OCI-M1 (cell line): ENCODE measurements around the gene HORMAD1.
A peak's percentile ranks its signal among the peaks of the same experiment; 100 is the strongest.
"Not testable (repeated sequence)": the region's sequence is repeated elsewhere in the genome, so short reads cannot be mapped to it uniquely, and the experiment has no call there.

Experiments used
- DNase-seq: peaks from one replicate; lab custom pipeline; 2025; lab: John Stamatoyannopoulos, UW

HORMAD1 gene, protein sequence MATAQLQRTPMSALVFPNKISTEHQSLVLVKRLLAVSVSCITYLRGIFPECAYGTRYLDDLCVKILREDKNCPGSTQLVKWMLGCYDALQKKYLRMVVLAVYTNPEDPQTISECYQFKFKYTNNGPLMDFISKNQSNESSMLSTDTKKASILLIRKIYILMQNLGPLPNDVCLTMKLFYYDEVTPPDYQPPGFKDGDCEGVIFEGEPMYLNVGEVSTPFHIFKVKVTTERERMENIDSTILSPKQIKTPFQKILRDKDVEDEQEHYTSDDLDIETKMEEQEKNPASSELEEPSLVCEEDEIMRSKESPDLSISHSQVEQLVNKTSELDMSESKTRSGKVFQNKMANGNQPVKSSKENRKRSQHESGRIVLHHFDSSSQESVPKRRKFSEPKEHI

DNA sequence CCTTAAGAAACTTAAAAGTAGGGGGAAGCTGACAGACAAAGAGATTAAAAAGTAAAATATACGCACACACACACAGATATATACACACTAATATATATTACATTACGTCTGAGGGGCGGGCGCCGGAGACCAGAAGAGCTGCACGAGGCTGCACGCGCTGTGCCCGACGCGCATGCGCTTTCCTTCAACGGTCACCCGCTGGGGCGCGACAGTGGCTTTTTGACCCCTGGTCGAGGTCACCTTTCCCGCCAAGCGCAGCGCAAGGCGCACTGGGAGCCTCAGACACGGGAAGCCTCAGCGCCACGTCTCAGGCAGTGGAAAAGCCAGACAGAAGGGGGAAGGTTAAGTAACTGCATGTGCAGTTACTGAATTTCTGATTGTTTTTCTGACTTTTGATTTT lies at the start of gene HORMAD1:
Gene HORMAD1 (minus strand): TSS at position 193 of the 400 bp plus-strand sequence. CDS start 1,390 bp downstream, outside the sequence.
- DNase-seq: no peak

DNA sequence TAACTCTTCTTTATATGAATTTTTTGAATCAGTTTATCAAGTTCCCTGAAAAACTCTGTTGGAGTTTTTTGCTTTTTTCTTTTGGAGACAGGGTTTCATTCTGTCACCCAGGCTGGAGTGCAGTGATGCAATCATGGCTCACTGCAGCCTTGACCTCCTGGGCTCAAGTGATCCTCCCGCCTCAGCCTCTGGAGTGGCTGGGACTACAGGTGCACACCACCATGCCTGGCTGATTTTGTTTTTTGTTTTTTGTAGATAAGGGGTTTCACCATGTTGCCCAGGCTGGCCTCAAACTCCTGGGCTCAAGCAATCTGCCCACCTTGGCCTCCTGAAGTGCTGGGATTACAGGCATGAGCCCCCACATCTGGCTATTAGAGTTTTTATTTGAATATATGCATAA lies 47.0 kb upstream of the HORMAD1 start:
- DNase-seq: not testable (repeated sequence)

DNA sequence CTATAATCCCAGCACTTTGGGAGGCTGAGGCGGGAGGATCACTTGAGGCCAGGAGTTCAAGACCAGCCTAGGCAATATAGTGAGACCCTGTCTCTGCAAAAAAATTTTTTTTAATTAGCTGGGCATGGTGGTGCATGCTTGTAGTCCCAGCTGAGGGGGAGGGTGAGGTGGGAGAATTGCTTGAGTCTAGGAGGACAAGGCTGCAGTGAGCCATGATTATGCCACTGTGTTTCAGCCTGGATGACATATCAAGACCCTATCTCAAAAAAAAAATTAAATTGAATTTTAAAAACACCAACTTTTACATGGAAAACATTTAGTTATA lies 45.2 kb upstream of the HORMAD1 start:
- not testable (repeated sequence) for DNase-seq

DNA sequence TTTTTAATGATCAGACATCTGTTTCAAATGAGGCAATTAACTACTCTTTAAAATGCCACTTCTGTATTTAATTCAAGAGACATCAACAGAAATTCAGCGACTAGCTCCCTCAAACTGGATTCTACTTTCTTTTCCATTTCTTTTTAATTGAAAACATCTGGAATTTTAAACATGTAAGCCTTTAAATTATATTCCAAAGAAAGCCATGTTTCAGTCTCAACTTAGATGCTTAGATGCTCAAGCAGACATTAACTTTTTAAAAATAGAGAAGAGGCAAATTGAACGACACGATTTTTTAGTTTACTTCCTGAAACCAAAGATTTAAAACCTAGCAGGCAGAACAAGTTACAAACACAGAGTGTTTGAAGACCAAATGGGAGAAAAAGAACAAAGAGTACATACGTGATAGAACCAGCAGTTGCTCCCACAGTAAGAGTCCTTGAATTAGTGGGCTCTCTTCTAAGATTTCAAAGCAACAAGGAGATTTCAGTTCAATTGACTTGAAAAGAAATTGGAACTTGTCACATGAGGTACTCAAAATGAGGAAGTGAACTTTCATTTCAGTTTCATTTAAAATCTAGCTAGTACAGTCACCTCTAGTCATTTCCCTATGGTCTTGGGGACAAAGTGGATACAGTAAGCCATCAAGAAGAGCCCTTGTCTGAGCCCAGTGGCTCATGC lies 44.7 kb upstream of the HORMAD1 start, which contains the start of gene CTSS:
Gene CTSS (minus strand): TSS at position 483 of the 681 bp plus-strand sequence. CDS start 1,015 bp downstream, outside the sequence.
- DNase-seq: peak; percentile 96

DNA sequence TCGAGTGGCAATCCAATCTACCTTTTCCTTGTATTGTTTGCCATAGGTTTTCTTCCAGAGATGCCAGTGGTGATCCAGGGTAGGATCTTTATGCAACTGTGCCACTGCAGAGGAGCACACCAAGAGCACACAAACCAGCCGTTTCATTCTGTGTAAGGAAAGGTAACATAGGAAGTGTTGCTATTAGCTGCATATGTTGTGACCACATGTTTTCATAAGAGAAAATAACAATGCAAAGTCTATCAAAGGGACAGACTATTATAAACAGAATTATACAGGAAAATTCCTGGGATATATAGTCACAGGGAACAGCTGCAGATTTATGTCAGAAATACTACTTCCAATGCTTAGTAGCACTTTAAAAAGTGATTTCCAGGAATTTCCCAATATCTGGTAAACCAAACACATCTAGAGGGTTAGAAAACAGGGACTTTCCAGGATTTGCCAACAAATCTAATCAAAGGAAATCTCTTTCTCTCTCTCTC lies 44.0 kb upstream of the HORMAD1 start:
- DNase-seq: peak; percentile 67

DNA sequence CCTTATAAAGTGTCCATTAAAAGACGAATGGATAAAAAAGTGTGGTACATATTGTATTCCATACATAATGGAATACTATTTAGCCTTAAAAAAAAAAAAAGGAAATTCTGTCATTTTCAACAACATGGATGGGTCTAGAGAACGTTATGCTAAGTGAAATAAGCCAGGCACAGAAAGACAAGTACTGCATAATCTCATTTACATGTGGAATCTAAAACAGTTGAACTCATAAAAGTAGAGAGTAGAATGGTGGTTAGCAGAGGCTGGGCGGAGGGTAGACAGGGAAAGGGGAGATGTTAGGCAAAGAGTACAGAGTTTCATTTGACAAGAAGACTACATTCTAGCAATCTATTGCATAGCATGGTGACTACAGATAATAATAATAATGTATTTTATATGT lies 42.3 kb upstream of the HORMAD1 start:
- no peak for DNase-seq

DNA sequence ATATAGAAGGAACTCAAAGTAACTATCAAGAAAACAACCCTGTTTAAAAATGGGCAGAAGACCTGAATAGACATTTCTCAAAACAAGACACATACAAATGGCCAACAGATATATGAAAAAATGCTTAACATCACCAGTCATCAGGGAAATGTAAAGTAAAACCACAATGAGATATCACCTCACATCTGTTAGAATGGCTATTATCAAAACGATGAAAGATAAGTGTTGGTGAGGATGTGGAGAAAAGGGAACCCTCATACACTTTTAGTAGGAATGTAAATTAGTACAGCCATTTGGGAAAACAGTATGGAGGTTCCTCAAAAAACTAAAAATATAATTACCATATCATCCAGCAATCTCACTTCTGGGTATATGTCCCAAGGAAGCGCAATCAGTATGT lies 41.9 kb upstream of the HORMAD1 start:
- peak; percentile 53 for DNase-seq

DNA sequence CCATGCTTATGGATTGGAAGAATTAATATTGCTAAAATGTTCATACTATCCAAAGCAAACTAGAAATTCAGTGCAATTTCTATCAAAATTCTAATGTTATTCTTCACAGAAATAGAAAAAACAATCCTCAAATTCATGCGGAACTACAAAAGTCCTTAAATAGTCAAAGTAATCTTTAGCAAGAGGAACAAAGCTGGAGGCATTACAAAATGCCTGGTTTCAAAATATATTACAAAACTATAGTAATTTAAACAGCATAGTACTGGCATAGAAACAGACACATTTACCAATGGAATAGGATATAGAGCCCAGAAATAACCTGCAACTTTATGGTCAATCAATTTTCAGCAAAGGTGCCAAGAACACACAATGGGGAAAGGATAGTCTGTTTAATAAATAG lies 41.1 kb upstream of the HORMAD1 start:
- no peak for DNase-seq

DNA sequence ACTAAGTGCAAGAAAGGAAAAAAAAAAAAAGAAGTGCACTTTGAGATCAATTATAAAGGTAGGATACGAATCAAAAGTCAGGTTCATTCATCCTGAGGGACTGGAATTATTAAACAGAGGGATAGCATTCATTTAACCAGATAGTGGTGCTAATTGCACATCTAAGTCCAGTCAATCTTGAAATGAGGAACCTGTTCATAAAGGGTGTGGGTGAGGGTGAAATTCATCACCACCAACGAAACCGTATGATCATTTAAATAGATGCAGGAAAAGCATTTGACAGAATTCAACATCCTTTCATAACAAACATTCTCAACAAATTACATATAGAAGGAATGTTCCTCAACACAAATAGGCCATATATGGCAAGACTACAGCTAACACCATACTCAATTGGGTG lies 39.3 kb upstream of the HORMAD1 start:
- DNase-seq: peak; percentile 24

DNA sequence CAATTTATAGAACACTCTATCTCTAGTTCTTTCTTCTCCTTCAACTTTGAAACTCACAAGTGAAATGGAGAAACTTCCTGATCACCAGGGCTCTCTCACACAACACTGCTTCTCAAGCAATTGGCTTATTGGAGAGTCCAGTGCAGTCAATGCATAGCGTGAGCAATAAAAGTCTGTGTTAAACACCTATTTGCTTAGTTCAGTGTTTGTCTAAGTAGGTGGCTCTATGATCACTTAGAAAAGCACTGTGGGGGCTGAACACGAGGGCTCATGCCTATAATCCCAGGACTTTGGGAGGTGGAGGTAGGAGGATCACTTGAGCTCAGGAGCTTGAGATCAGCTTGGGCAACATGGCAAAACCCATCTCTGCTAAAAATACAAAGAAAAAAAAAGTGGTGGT lies 32.7 kb upstream of the HORMAD1 start:
- no peak for DNase-seq

DNA sequence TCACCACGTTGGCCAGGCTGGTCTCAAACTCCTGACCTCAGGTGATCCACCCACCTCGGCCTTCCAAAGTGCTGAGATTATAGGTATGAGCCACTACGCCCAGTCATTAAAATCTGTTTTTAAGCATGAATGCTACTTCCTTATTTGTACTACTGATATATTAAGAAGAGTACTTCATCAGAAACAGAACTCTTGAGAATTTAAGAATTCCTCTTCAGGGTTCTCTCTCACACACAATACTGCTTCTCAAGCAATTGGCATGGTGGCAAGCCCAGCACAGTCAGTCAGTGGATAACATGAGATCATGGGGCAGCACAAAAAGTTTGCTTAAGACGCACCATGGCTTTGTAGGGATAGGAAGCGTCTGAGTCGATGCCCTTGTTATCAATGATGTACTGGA lies 30.7 kb upstream of the HORMAD1 start:
- DNase-seq: no peak

DNA sequence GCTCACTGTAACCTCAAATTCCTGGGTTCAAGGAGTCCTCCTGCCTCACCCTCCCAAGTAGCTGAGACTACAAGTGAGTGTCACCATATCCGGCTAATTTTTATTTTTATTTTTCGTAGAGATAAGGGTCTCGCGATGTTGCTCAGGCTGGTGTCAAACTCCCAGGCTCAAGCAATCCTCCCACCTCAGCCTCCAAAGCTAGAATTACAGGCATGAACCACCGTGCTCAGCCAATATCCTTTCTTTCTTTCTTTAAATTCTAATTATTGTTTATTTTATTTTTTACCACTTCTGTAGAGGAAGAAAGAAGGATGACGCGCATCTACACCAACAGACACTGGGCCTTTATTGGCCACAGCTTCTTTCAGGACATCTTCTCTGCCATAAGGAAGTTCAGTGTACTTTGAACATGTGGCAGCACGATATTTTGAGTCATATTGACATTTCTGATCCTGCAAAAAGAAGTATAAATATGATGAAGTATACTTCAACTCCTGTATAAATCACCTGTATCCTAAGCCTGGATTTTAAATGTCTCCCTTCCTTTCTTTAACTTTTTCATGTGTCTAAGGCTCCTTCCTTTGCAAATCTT lies 29.1 kb upstream of the HORMAD1 start:
- DNase-seq: no peak

DNA sequence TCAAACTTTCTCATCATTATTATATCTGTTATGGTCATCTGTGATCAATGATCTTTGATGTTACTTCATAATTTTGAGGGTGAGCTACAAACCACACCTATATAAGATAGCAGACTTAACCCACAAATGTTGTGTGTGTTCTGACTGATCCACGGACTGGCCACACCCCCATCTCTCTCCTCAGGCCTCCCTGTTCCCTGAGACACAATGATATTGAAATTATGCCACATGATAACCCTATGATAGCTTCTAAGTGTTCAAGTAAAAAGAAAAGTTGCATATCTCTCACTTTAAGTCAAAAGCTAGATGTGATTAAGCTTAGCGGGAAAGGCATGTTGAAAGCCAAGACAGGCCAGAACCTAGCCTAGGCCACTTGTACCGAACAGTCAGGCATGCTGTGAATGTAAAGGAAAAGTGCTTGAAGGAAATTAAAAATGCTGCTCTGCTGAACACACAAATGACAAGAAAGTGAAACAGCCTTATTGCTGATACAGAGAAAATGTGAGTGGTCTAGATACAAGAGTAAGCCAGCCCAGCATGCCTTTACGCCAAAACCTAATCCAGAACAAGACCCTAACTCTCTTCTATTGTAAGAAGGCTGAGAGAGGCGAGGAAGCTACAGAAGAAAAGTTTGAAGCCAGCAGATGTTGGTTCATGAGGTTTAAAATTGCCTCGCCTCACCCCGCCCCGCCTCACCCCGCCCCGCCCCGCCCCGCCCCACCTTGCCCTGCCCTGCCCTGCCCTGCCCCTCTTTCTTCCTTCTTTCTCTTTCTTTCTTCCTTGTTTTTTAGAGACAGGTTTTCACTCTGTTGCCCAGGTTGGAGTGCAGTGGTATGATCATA lies 28.4 kb upstream of the HORMAD1 start:
- DNase-seq: no peak

DNA sequence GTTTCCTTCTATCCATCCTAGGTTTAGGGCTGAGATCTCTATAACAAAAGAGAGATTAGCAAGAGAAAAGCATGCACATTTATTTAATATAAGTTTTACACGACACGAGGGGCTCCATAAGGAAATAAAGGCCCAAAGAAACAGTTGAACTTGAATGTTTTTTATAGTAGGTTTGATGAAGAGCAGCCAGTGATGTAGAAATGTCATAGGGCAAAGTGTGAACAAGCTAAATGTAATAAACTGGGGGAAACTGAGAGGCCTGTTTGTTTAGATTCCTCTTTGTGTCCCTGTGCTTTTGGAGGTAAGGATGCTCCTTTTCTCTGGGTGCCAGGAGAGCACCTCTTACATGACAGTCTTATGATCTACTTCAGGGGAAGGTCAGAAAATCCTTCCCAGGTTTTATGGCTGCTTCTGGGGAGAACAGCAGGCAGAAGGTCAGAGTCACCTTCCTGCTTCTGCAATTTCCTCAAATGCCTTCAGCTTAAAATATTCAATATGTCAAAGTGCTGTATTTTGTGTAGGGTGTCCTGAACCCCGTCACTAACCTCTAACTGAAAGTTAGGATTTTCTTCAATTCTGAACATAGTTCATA lies 9.5 kb upstream of the HORMAD1 start:
- no peak for DNase-seq

DNA sequence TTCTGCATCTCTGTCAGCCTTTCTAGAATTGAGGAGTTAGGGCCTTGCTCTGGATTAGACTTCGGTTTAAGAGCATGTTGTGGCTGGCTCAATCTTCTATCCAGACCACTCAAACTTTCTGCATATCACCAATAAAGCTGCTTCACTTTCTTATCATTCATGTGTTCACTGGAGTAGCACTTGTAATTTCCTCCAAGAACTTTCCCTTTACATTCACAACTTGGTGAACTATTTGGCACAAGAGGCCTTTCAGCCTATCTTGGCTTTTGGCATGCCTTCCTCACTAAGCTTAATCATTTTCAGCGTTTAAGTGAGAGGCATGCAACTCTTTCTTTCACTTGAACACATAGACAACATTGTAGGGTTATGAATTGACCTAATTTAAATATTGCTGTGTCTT lies 3.6 kb upstream of the HORMAD1 start:
- no peak for DNase-seq

DNA sequence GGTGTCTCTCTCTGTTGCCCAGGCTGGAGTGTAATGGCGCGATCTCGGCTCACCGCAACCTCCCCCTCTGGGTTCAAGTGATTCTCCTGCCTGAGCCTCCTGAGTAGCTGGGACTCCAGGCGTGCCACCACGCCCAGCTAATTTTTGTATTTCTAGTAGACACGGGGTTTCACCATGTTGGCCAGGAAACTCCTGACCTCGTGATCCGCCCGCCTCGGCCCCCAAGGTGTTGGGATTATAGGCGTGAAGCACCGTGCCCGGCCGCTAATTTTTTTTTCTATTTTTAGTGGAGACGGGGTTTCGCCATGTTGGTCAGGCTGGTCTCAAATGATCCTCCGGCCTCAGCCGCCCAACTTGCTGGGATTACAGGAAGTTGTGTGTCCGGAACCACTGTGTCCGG lies 597 bp downstream of the HORMAD1 start:
- DNase-seq: no peak

DNA sequence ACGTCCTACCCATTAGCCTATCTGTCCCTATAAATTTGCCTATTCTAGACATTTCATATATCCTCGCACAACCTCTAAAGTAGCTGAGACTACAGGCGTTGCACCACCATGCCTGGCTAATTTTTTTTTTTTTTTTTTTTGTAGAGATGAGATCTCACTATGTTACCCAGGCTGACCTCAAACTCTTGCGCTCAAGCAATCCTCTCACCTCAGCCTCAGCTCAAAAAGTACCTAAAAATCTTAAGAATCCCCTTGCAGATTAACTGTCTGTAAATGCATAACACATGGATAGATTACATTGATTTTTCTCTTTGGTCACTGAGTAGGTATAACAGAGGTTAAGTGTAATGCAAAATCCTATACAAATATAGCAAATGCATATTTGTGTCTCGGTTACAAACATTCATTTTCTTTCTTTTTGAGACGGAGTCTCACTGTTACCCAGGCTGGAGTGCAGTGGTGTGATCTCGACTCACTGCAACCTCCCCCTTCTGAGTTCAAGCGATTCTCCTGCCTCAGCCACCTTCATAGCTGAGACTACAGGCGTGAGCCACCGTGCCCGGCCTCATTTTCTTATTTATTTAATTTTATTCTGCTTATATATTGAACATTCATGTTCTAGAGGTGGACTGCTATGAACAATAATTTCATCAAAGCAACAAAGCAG lies 2.3 kb downstream of the HORMAD1 start:
- DNase-seq: no peak

DNA sequence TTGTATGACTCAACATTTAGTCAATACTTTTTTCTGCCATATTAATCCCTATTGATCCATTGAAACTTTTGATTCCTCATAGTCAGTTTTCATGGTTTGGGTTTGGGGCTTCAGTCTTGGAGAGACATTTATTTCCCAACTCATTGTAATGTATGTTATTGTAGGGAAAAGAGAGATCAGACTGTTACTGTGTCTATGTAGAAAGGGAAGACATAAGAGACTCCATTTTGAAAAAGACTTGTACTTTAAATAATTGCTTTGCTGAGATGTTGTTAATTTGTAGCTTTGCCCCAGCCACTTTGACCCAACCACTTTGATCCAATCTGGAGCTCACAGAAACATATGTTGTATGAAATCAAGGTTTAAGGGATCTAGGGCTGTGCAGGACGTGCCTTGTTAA lies 11.7 kb downstream of the HORMAD1 start:
- not testable (repeated sequence) for DNase-seq

DNA sequence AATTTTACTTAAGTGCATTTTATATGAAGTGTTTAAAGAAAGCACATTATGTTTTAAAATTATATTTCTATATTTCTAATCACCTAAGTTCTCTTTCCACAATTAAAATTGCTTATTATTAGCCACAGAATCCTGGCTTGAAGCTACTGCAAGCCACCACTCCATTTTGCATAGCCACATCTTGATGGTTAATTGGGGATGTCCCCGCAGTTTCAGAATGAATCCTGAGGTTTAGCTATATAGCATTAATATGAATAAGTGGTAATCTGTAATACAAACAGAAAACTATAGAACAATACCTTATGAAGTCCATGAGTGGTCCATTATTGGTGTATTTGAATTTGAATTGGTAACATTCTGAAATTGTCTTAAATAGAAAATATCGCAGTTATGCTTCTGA lies 12.1 kb downstream of the HORMAD1 start:
- DNase-seq: no peak

DNA sequence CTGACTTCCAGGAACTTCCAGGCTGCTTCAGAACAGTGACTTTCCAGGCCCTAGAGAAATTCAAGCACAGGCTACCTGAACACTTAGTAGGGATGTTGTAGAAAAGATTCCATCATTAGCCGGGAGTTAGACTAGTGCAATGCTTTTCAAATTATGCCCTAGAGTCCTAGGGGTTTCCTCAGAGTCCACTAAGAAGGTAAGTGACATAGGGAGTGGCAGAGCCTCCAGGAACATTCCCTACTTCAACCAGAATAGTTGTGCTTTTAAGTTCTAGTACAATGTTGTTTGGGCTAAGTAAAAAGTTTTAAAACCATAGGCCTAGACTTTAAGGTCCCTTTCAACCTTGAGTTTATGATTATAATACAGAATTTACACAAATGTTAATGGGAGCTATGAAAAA lies 14.6 kb downstream of the HORMAD1 start:
- DNase-seq: no peak

DNA sequence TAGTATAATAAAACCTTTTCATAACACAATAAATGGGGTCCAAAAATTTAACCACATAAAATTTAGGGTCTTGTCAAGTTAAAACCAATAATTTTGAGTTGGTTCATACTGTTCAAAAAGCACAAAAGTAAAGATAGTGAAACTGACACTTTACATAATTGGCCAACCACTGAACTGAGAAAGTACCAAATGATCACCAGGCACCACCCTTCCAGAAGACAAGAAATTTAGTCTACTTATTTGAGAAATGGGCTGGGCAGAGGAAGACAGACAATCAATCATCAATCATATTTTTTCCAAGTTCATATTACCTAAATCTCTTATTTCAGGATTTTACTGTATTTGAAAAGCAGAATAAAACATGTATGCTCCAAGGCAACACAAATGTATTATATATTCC lies 17.3 kb downstream of the HORMAD1 start:
- DNase-seq: peak; percentile 20
